K562 (cell line): ENCODE measurements around the gene RCL1. TPM values are rescaled to one million over a fixed set of nuclear protein-coding genes. Genes with fewer than 3 reads are reported as not detected.

ENCODE experiments used
- BHLHE40 ChIP-seq: IDR thresholded peaks from 2 replicates; pipeline ENCODE4 v1.6.1; 2011; ENCODE audit warnings: low read length, improper control_type of control experiment
- EGR1 ChIP-seq: fragments of 450-650 bp; conservative IDR thresholded peaks from 2 replicates; pipeline ENCODE4 v1.6.1; 2017; ENCODE audit warnings: mild to moderate bottlenecking
- HDAC1 ChIP-seq, 2 experiments: fragments of 450-650 bp; IDR thresholded peaks; 2 replicates each; pipeline ENCODE4 v1.6.1; 2016 to 2017; ENCODE audit warnings: inconsistent platforms in 1 of 2, mild to moderate bottlenecking in 1 of 2, moderate library complexity in 1 of 2
- HDAC2 ChIP-seq: fragments of 450-650 bp; IDR thresholded peaks from 2 replicates; pipeline ENCODE4 v1.6.1; 2016; ENCODE audit warnings: mild to moderate bottlenecking
- JUN ChIP-seq, 2 experiments: sonication (generic) in 1 of 2; formaldehyde crosslinking in 1 of 2; IDR thresholded peaks; 2 replicates each; pipeline versions ENCODE4 v1.6.1 to v1.8.0; 2012 to 2022; ENCODE audit warnings: borderline replicate concordance in 2 of 2, mild to moderate bottlenecking in 2 of 2, improper control_type of control experiment in 1 of 2, low read depth in 1 of 2, low read length in 1 of 2, missing genetic modification reagents in 1 of 2
- MGA ChIP-seq: fragments of 450-650 bp; IDR thresholded peaks from 2 replicates; pipeline ENCODE4 v1.6.1; 2016; ENCODE audit warnings: mild to moderate bottlenecking, moderate library complexity
- MYC ChIP-seq, 2 experiments: fragments of 250-450 bp in 1 of 2; sonication (Bioruptor Pico) in 1 of 2; IDR thresholded peaks; 2 replicates each; pipeline versions ENCODE4 v1.5.1 to v1.6.1; 2012 to 2021; ENCODE audit warnings: low read depth in 2 of 2, borderline replicate concordance in 1 of 2, improper control_type of control experiment in 1 of 2, low read length in 1 of 2, mild to moderate bottlenecking in 1 of 2, moderate library complexity in 1 of 2
- PHTF2 ChIP-seq: fragments of 250-450 bp; sonication (Bioruptor Pico); IDR thresholded peaks from 2 replicates; pipeline ENCODE4 v1.5.0; 2021; ENCODE audit warnings: mild to moderate bottlenecking
- TRIM24 ChIP-seq, 2 experiments: fragments of 450-650 bp; IDR thresholded peaks; 2 replicates each; pipeline ENCODE4 v1.6.1; 2016
- USF2 ChIP-seq: sonication (generic); formaldehyde crosslinking; IDR thresholded peaks from 2 replicates; pipeline ENCODE4 v1.5.0; 2020; ENCODE audit warnings: missing genetic modification reagents
- ZNF395 ChIP-seq: fragments of 200-800 bp; sonication (Bioruptor generic); IDR thresholded peaks from 2 replicates; pipeline ENCODE4 v1.6.1; 2017; ENCODE audit warnings: missing genetic modification characterization, missing compliant biosample characterization
- ZNF764 ChIP-seq: fragments of 250-450 bp; sonication (Bioruptor Pico); IDR thresholded peaks from 2 replicates; pipeline ENCODE4 v1.4.0; 2020; ENCODE audit warnings: low read depth, mild to moderate bottlenecking, moderate library complexity
- polyA plus RNA-seq, 8 experiments: library from polyadenylated mRNA; depleted of rRNA in 4 of 8; stranded (reverse) in 5 of 8; unstranded in 3 of 8; fragments of >200 nt; fragmentation: Nextera tagmentation in 2 of 8; fragmentation: Illumina TruSeq in 1 of 8; extraction: Ambion mirVana in 2 of 8; extraction: Trizol in 1 of 8; gene quantifications; 2 replicates each; pipeline versions ENCODE4 v1.2.1 to v1.2.3, GENCODE V29; 2011 to 2014; ENCODE audit warnings: inconsistent platforms in 1 of 8, missing spikeins in 1 of 8
- total RNA-seq, 7 experiments: library from RNA; depleted of rRNA in 6 of 7; stranded (reverse); fragments of >200 nt in 6 of 7; fragmentation: Illumina TruSeq in 2 of 7; extraction: Trizol in 2 of 7; gene quantifications; 2 replicates each; pipeline versions ENCODE4 v1.2.1 to v1.2.3, GENCODE V29; 2011 to 2021; ENCODE audit warnings: low replicate concordance in 1 of 7

Gene RCL1
- total and polyA plus RNA-seq, 9 of the 15 experiments (the other 6 are each of a cell fraction or from before 2014, with no cell fraction given): 24.0 to 67.7 (median 38.6) TPM

- TF ChIP-seq HDAC2 (peak; percentile 47), PHTF2 (CRISPR knock-in tag) (no peak), ZNF764 (CRISPR knock-in tag) (peak; percentile 28; the same call in 1 of the 2 replicates), EGR1 (peak; percentile 59; the same call in 1 of the 2 replicates), TRIM24 (IDR thresholded peaks at IDR 0.05) (peak in 1 of 2 experiments; percentile 74; a peak in 2 of 4 replicates), USF2 (CRISPR knock-in tag) (peak; percentile 59), ZNF395 (CRISPR knock-in tag) (peak; percentile 52; the same call in 1 of the 2 replicates), HDAC1 (IDR thresholded peaks at IDR 0.05) (peak; percentile 73 to 97; a peak in 3 of 4 replicates), MGA (peak; percentile 70; the same call in 1 of the 2 replicates), JUN (IDR thresholded peaks at IDR 0.05; ENCODE audit: borderline replicate concordance, low read depth, low read length) (peak; percentile 14; the same call in 1 of the 2 replicates), JUN (CRISPR knock-in tag; IDR thresholded peaks at IDR 0.05; ENCODE audit: borderline replicate concordance) (no peak), BHLHE40 (0 out of 2 replicates have a peak, but pooled peaks have one; percentile 32), MYC (IDR thresholded peaks at IDR 0.05; ENCODE audit: low read depth, low read length) (peak; percentile 97), MYC (CRISPR knock-in tag; IDR thresholded peaks at IDR 0.05; ENCODE audit: borderline replicate concordance, low read depth) (peak; percentile 79; the same call in 1 of the 2 replicates)
These were observed at the start of gene RCL1 (continued) for GRCh38 chr9:4792572-4793458.
